Fibroblast of skin of right biceps (primary cell): ENCODE measurements around the gene COTL1.
"Not testable (repeated sequence)": the region's sequence is repeated elsewhere in the genome, so short reads cannot be mapped to it uniquely, and the experiment has no call there.

Experiments
- DNase-seq: peaks from one replicate; pipeline ENCODE4 v3.0.0-alpha.2; 2013

The COTL1 gene

GRCh38 chr16:84641643-84642358, 23.9 kb upstream of the COTL1 start:
- DNase-seq, result no peak

DNA sequence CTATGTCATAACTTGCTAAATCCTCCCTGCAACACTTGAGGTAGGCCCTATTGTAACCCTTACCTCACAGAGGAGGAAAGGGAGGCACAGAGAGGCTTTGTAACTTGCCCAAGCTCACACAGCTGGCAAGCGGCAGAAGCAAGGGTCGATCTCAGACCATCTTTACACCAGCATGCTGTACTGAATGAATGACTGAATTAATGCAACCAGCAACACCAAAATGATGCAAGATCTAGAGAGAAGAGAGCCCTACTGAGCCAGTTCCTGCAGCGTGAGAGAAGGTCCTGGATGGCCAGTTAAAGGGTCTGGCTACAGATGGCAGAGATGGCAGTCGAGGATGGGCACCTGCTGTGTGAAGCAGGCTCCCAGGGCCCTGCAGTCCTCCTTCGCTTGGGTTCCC, 22.3 kb upstream of the COTL1 start:
- no peak for DNase-seq

DNA sequence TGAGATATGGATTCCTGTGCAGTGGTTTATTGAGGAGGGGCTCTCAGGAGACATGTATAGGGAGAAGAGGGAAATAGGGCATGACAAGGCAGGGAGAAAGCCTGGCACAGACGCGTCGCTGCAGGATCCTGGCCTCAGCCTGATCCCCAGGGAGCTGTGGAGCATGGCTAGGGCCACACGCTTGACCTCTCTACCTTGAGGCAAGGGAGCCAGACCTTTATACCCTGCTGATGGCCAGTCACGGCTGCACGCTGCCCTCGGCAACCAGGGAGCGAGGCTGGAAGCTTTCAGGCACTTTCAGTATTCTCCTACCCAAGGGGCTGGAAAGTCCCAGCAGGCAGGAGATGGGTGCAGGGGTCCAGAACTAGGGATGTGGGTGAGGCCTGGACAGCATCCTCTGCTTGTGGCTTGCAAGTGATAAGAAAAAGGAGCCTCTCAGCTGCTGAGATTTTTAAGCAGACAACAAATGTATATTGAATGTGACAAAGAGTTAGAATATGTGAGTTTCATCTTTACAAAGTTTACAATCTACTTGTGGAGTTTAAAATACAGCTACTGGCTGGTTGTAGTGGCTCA, 20.4 kb upstream of the COTL1 start:
- DNase-seq, result no peak

- no peak for DNase-seq
Observed at GRCh38 chr16:84637709-84638108, 19.8 kb upstream of the COTL1 start.

GRCh38 chr16:84635702-84636101, 17.8 kb upstream of the COTL1 start:
- DNase-seq, result no peak

DNA sequence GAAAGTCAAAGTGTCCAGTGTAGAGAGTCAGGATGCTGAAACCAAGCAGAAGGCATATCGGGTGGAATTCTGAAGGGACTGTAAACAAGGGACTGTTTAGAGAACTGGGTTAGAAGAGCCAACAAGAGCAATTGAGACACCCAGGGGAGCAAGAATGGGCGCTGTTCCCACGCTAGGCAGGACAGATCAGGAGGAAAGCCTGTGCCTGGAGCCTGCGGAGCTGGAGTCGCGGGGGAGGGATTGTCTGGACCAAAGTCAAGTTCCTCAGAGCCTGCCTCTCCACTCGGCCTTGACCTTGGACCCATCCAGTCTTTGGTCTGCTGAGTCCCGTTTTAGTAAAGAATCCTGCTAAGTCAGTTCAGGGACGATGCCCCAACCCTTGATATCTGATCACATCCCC, 15.7 kb upstream of the COTL1 start:
- no peak for DNase-seq

DNA sequence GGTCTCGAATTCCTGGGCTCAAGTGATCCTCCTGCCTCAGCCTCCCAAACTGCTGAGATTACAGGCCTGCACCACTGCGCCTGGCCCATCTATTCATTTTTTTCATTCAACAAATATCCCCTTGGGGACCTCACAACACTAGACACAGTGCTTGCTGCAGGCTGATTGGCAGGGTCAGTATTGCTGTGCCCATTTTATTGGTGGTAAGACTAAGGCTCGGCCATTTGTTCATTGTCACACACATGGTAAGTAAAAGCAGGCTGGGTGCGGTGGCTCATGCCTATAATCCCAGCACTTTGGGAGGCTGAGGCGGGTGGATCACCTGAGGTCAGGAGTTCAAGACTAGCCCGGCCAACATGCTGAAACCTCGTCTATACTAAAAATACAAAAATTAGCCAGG, 15.0 kb upstream of the COTL1 start:
- not testable (repeated sequence) for DNase-seq

DNA sequence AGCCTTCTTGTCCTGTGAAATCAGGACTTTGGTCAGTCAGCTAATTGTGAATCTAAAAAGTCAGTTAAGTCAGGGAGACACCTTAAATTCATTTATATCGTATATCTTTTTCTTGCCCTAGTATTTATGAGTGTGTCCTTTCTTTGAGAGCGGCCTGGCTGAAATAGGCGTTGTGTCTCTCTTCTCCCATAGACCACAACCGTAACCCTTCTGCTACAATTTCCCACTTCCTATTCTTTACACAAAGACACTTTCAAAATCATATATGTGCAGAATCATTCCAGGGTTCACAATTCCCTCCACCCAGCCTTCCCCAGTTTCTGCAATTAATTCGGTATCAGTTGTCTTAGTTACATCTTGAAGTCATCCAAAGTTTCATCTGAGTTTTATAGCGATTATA, 14.0 kb upstream of the COTL1 start:
- no peak for DNase-seq

DNA sequence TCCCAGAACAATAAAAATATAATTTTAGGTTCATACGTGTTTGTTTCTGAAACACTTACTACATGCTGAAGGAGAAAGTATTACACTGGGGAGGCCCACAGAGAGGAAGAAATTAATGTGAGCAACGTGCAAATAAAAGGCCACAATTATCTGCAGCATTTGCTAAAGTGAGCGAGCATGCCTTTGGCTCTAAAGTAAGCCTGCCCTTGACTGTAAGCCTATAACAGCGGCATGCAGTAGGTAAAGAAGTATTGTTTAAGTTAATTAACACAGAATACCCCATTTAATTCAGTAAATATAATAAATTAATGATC, 13.2 kb upstream of the COTL1 start:
- DNase-seq, result no peak

- no peak for DNase-seq
Observed at GRCh38 chr16:84630446-84631152, 12.7 kb upstream of the COTL1 start.

DNA sequence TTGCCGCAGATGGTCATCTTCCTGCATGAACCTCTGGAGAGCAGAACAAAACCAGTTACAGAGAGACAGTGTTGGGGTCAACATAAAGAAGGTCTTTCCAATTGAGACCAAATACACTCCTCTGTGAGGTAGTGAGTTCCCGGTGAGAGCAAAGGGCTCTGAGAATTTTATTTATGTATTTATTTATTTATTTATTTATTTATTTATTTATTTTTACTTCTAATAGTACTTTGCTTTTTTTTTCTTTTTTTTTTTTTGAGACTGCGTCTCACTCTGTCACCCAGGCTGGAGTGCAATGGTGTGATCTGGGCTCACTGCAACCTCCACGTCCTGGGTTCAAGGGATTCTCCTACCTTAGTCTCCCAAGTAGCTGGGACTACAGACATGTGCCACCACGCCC, 12.1 kb upstream of the COTL1 start:
- DNase-seq, result no peak

- DNase-seq, result no peak
Observed at GRCh38 chr16:84629580-84629979, 11.7 kb upstream of the COTL1 start.

- no peak for DNase-seq
Observed at GRCh38 chr16:84628226-84628731, 10.4 kb upstream of the COTL1 start.

- no peak for DNase-seq
Observed at GRCh38 chr16:84625556-84625955, 7.7 kb upstream of the COTL1 start.

- DNase-seq, result not testable (repeated sequence)
Observed at GRCh38 chr16:84620913-84621312, 3.0 kb upstream of the COTL1 start.

DNA sequence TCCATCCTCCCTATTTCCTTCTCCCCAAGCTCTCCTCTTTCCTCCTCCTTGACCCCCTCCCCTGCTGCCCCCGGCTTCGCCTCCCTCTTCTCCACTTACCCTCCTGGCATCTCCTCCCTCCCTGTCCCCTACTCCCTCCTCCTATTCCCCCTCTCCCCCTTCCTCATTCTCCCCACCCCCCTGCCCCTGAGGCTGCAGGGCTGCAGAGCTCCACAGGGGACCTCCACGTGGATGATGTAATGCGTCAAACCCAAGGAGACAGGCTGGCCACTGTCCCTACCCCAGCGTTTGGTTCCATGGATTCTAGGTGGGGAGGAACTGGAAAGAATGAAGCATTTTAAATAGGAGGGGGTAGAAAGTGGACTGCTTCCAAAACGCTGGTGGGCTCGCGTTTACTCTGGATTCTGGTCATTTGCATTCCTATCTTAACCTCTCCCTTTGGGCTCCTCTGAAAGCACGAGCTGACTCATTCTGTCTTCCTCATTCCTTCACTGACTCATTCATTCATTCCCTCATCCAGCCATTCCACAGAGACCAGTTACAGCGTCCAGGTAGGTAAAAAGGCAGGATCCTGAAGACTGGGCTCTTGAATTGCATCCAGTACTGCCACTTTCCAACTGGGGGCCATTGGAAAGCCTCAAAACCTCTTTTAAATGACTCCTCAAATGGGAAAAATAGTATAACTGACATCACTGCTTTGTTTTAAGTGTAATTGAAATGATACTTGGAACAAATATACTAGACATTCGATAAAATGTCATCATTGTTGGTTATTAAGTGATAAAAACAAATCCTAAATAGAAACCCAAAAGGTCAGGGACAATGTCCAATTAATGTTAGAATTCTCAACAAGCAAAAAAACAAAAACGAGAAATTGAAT, 943 bp upstream of the COTL1 start:
- DNase-seq, result peak; percentile 100

DNA sequence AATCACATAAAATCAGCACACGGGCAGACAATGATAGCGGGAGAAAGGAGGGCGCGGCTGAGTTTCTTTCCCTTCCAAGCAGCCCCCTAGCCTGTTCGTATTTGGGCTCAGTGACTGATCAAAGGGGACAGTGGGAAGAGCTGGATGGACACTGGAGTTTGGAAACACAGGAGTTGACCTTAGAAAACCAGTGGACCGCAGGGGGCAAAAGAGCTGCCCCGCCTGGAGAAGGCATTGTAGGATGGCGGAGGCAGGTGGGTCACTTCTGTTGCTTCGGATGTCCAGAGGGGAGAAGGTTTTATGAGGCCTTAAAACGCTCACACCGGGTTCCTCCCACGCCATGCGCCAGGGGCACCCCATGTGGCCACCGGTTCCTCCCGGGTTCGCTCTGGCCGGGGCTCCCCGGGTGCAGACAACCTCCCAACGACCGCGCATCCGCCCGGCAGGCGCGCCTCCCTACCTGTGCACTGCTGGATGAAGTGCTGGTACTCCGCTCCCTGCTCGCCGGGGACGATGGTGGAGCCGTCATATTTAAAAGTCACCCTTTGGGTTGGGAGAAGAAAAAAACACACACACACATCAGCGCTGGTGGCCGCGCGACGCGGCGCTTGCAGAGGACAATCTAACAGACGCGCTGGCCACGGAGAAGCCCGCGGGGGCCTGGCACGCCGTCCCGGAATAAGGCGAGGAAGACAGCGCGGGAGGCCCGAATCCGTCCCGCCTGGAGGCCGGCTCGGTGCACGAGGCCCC, 662 bp downstream of the COTL1 start:
- no peak for DNase-seq

GRCh38 chr16:84616515-84616914, 1.4 kb downstream of the COTL1 start:
- DNase-seq, result no peak

DNA sequence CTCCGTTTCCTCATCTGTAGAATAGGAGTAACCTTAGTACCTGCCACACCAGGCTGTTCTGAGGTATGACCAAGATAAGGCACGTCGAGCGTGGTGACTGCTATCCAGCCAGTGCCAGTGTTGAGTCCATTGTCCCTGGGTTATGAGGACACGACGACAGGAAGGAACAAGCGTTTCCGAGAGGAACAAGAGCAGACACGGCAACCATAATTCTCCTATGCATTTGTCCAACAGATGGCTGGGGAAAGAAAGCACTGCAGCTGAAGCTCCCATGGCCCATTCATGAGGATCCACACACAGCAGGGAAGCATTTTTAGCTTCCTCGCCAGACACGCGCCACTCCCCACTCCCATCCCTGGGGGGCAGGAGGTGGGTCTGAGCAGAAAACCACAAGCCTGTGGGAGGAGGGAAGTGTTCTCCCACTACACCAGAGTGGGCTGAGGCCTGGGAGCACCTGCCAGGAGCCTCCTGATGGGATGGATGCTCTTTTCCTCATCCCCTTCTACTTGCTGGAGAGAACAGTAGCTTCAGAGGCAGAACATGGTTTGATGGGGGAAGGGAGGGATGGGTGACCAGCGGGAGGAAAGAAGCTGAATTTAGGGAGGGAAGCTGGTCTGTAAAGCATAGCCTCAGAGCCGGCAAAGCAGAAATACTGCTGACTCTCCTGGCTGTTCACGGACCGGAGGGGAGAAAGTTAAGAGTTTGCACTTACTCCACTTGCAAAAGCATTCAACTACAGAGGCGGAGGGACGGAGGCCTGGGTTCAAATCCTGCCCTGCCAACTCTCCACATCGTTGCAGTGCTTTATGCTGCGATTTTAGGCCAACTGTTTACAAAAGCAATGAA, 2.7 kb downstream of the COTL1 start:
- no peak for DNase-seq

DNA sequence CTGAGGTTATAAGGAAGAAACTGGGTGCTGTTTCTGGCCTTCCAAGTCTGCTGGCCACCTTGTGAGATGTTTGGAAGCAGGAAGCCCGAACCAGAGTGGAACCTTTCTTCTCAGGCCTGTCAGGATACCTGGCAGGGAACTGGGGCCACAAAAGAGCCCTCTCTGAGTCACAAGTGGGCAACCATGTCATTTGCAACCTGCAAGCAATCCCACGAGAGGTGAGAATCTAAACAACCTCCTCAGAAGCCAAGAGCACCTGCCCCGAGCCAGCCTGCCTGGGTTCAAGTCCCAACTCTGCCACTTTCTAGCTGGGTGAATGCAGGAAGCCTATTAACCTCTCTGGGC, 3.3 kb downstream of the COTL1 start:
- no peak for DNase-seq

- DNase-seq, result no peak
Observed at GRCh38 chr16:84614073-84614459, 3.8 kb downstream of the COTL1 start.
